ENCODE data around the gene SHROOM3. TPM values are rescaled to one million over a fixed set of nuclear protein-coding genes. Genes with fewer than 3 reads are reported as not detected.
A peak's percentile ranks its signal among the peaks of the same experiment; 100 is the strongest.

SHROOM3 gene
- polyA plus RNA-seq, 2 of the 4 experiments (the other 2 are of a cell fraction) = 2.8 to 5.1 TPM

DNA sequence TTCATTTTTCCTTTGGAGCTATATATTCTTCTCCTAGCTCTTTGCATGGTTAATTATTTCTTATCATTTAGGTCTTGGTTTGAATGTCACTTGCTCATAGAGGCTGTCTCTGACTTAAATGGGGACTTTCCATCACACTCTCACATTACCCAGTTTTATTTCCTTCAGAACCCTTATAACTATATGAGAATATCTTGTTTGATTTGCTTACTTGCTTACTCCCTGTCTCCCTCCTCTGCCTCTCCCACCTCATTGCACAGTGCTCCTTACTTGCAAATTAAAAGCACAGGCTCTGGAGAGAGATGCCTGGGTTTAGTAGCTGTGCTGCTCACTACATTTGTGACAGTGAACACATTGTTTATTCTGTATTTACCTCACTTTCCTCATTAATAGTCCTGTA lies 288.3 kb downstream of the SHROOM3 start:
- ChIA-PET CTCF (interaction anchor here (0.6 kb wide), 1 partner anchor 41 kb away, joined by 3 read pairs; no protein-coding TSS in a partner anchor), POLR2A (no interaction called here)
- peaks cover 35% of the 10 kb centered on the region for H3K4me1 ChIP-seq
- no peak overlapping the region for H3K4me3 ChIP-seq
- DNase-seq (ENCODE audit: low read depth in 1 of 2, low spot score in 1 of 2) (peak in 1 of 2 experiments; percentile 39), ATAC-seq (peak; percentile 30 to 67; a peak in 2 of 6 replicates), FAIRE-seq (no peak)
- H3K9me3 ChIP-seq = no peaks in the 10 kb centered on the region
- H3K27ac ChIP-seq = peak overlapping the region; percentile 6 to 41; a peak in 1 of 6 replicates
- TF ChIP-seq, protein P1, sequence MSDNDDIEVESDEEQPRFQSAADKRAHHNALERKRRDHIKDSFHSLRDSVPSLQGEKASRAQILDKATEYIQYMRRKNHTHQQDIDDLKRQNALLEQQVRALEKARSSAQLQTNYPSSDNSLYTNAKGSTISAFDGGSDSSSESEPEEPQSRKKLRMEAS (IDR thresholded peaks at IDR 0.05) = no peak
- peak in 1 of 2 experiments; percentile 26; a peak in 1 of 5 replicates for TF ChIP-seq RAD21 (conservative IDR thresholded peaks at IDR 0.05 in 1 of 2, IDR thresholded peaks at IDR 0.05 in 1 of 2)
- peak; percentile 24; the same call in 2 of the 3 replicates for TF ChIP-seq SMC3 (IDR thresholded peaks at IDR 0.05)
- TF ChIP-seq, protein P2, sequence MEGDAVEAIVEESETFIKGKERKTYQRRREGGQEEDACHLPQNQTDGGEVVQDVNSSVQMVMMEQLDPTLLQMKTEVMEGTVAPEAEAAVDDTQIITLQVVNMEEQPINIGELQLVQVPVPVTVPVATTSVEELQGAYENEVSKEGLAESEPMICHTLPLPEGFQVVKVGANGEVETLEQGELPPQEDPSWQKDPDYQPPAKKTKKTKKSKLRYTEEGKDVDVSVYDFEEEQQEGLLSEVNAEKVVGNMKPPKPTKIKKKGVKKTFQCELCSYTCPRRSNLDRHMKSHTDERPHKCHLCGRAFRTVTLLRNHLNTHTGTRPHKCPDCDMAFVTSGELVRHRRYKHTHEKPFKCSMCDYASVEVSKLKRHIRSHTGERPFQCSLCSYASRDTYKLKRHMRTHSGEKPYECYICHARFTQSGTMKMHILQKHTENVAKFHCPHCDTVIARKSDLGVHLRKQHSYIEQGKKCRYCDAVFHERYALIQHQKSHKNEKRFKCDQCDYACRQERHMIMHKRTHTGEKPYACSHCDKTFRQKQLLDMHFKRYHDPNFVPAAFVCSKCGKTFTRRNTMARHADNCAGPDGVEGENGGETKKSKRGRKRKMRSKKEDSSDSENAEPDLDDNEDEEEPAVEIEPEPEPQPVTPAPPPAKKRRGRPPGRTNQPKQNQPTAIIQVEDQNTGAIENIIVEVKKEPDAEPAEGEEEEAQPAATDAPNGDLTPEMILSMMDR (IDR thresholded peaks at IDR 0.05) = peak; percentile 7; the same call in 1 of the 3 replicates
- H3K4me2 ChIP-seq = peak overlapping the region; percentile 45

DNA sequence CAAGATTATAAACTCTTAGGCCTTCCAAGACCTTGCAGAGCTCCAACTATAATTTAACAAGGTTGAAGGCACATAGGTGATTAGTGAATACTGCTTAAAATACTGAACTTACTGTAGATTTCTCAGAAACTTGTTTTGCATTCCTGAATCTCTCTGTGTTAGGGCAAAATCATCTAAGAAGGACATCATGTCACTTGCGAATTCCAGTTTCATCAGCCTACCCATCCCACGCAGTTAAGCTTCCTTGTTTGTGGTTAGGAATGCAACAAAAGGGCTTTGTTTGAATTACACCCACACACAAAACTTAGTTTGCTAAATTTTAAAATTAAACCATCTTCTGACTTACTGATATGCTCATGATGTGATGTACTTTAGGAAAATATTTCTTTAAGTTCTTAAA lies 288.9 kb downstream of the SHROOM3 start:
- Histone ChIP-seq H3K27ac (peak overlapping the region; percentile 6 to 41; a peak in 3 of 6 replicates), H3K4me1 (peaks cover 35% of the 10 kb centered on the region), H3K9me3 (no peaks in the 10 kb centered on the region), H3K4me2 (peak overlapping the region; percentile 45), H3K4me3 (no peak overlapping the region)
- POLR2A ChIA-PET = no interaction called here
- 15% methylated on average over 2 of the region's 2 CpGs for WGBS (ENCODE audit: missing lambda C conversion rate)
- TF ChIP-seq, protein P3, sequence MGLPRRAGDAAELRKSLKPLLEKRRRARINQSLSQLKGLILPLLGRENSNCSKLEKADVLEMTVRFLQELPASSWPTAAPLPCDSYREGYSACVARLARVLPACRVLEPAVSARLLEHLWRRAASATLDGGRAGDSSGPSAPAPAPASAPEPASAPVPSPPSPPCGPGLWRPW (IDR thresholded peaks at IDR 0.05) = no peak
- TF ChIP-seq, protein P4, sequence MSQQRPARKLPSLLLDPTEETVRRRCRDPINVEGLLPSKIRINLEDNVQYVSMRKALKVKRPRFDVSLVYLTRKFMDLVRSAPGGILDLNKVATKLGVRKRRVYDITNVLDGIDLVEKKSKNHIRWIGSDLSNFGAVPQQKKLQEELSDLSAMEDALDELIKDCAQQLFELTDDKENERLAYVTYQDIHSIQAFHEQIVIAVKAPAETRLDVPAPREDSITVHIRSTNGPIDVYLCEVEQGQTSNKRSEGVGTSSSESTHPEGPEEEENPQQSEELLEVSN (IDR thresholded peaks at IDR 0.05; ENCODE audit: borderline replicate concordance, low read depth) = no peak
- TF ChIP-seq BHLHE40 (IDR thresholded peaks at IDR 0.05; ENCODE audit: low read depth, low read length) (no peak), SREBF2 (IDR thresholded peaks at IDR 0.05) (no peak), MYC (IDR thresholded peaks at IDR 0.05; ENCODE audit: borderline replicate concordance, low read length) (no peak), MAZ (IDR thresholded peaks at IDR 0.05; ENCODE audit: borderline replicate concordance, low read depth, low read length) (no peak), ZFP36 (IDR thresholded peaks at IDR 0.05; ENCODE audit: borderline replicate concordance, partially characterized antibody) (no peak), CBX8 (IDR thresholded peaks at IDR 0.05) (no peak)
- TF ChIP-seq, protein P5, sequence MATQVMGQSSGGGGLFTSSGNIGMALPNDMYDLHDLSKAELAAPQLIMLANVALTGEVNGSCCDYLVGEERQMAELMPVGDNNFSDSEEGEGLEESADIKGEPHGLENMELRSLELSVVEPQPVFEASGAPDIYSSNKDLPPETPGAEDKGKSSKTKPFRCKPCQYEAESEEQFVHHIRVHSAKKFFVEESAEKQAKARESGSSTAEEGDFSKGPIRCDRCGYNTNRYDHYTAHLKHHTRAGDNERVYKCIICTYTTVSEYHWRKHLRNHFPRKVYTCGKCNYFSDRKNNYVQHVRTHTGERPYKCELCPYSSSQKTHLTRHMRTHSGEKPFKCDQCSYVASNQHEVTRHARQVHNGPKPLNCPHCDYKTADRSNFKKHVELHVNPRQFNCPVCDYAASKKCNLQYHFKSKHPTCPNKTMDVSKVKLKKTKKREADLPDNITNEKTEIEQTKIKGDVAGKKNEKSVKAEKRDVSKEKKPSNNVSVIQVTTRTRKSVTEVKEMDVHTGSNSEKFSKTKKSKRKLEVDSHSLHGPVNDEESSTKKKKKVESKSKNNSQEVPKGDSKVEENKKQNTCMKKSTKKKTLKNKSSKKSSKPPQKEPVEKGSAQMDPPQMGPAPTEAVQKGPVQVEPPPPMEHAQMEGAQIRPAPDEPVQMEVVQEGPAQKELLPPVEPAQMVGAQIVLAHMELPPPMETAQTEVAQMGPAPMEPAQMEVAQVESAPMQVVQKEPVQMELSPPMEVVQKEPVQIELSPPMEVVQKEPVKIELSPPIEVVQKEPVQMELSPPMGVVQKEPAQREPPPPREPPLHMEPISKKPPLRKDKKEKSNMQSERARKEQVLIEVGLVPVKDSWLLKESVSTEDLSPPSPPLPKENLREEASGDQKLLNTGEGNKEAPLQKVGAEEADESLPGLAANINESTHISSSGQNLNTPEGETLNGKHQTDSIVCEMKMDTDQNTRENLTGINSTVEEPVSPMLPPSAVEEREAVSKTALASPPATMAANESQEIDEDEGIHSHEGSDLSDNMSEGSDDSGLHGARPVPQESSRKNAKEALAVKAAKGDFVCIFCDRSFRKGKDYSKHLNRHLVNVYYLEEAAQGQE (IDR thresholded peaks at IDR 0.05) = no peak
- TF ChIP-seq, protein P6, sequence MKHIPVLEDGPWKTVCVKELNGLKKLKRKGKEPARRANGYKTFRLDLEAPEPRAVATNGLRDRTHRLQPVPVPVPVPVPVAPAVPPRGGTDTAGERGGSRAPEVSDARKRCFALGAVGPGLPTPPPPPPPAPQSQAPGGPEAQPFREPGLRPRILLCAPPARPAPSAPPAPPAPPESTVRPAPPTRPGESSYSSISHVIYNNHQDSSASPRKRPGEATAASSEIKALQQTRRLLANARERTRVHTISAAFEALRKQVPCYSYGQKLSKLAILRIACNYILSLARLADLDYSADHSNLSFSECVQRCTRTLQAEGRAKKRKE (CRISPR knock-in tag; IDR thresholded peaks at IDR 0.05; ENCODE audit: low read depth) = no peak
- DNase-seq (ENCODE audit: low read depth in 1 of 2, low spot score in 1 of 2) = peak in 1 of 2 experiments; percentile 44
- CTCF ChIA-PET = no interaction called here
- ATAC-seq = no peak
- no peak for FAIRE-seq

DNA sequence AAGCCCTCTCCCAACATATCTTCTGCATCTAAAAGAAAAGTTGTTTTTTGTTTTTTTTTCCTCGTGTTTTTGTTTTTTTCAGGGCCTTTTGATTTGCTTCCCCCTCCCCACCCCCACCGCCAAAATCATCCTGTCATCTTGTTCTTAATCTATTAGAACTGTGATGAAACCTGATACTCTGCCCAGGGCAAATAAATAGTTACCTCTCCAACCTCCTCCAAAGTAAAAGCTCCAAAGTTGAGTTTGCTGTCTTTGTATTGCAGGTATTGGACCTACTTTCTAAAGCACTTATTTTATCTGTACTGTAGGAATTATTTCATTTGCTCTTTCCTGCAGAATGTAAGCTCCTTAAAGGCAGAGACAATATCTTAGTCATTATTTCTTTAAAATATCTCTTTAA lies 290.0 kb downstream of the SHROOM3 start:
- CTCF ChIA-PET = no interaction called here

More for the DNA sequence above, 290.0 kb downstream of the SHROOM3 start:
- POLR2A ChIA-PET = no interaction called here
- ATAC-seq (no peak), DNase-seq (ENCODE audit: low read depth in 1 of 2, low spot score in 1 of 2) (no peak), FAIRE-seq (no peak)
- no peak for TF ChIP-seq BHLHE40 (IDR thresholded peaks at IDR 0.05; ENCODE audit: low read depth, low read length)
- H3K4me1 ChIP-seq = peaks cover 38% of the 10 kb centered on the region
- no peak overlapping the region for H3K4me3 ChIP-seq
- H3K9me3 ChIP-seq = no peaks in the 10 kb centered on the region
- 69% methylated on average over 2 of the region's 2 CpGs for WGBS (ENCODE audit: missing lambda C conversion rate)
- H3K27ac ChIP-seq = peak overlapping the region in 1 of 2 experiments; percentile 41; a peak in 1 of 6 replicates
- H3K4me2 ChIP-seq = peak overlapping the region; percentile 45; the same call in 2 of the 3 replicates
